HG02840 (cell line): ENCODE data around the gene SERPING1.
"Not testable (repeated sequence)": the region's sequence is repeated elsewhere in the genome, so short reads cannot be mapped to it uniquely, and the experiment has no call there.

Experiments used
- ATAC-seq: cut with Tn5 transposase; IDR thresholded peaks from one replicate; pipeline ENCODE4 v1.9.1; 2021; ENCODE audit warnings: mild to moderate bottlenecking, moderate library complexity, moderate number of reproducible peaks; ENCODE audit not compliant: unreplicated experiment, low FRiP score

The SERPING1 gene

DNA sequence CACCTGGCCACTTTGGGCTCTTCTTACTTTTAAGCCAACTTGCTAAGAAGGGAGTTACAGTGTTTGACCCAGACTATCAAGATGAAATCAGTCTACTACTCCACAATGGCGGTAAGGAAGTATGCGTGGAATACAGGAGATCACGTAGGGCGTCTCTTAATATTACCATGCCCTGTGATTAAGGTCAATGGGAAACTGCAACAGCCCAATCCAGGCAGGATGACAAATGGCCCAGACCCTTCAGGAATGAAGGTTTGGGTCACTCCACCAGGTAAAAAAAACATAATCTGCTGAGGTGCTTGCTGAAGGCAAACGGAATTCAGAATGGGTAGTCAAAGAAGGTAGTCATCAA, 53.2 kb downstream of the SERPING1 start:
- no peak for ATAC-seq

DNA sequence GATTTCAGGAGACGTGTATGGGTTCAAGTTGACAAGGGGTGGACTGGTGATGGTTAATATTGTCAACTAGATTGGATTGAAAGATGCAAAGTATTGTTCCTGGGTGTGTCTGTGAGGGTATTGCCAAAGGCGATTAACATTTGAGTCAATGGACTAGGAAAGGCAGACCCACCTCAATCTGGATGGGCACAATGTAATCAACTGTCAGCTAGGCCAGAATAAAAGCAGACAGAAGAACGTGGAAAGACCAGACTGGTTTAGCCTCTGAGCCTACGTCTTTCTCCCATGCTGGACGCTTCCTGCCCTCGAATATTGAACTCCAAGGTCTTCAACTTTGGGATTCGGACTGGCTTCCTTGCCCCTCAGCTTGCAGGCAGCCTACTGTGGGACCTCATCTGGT, 53.9 kb downstream of the SERPING1 start:
- no peak for ATAC-seq

DNA sequence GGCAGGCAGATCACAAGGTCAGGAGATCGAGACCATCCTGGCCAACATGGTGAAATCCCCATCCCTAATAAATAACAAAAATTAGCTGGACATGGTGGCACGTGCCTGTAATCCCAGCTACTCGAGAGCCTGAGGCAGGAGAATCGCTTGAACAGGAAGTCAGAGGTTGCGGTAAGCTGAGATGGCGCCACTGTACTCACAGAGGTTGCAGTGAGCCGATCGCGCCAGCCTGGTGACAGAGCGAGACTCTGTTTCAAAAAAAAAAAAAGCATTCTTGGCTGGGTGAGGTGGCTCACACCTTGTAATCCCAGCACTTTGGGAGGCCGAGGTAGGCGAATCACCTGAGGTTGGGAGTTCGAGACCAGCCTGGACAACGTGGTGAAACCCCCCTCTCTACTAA, 54.7 kb downstream of the SERPING1 start:
- not testable (repeated sequence) for ATAC-seq

DNA sequence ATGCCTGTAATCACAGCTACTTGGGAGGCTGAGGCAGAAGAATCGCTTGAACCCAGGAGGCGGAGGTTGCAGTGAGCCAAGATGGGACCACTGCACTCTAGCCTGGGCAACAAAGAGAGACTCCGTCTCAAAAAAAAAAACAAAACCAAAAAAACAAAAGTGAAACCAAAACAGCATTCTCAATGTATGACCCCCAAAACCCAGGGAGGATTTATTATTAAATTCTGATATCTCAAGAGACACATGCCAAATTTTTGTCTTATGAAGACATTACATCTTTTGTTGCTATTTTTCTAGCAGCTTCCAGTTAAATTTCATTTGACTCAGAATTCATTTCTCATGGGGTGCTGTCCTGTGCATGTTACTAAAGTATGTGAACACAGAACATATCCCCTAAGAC, 55.2 kb downstream of the SERPING1 start:
- no peak for ATAC-seq

DNA sequence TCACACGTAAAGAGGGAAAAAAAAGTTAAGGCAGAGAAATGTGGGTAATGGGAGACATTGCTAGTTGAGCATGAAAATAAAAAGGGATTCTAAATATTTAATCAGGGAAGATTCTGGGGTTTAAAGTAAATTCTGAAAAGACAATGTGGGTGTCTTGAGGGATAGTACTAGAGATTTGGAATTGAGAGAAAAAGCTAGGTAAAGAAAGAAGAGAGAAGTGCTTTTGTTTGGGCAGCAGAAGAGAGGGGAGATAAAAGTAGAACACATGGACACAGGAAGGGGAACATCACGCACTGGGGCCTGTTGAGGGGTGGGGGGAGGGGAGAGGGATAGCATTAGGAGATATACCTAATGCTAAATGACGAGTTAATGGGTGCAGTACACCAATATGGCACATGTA, 55.7 kb downstream of the SERPING1 start:
- no peak for ATAC-seq

DNA sequence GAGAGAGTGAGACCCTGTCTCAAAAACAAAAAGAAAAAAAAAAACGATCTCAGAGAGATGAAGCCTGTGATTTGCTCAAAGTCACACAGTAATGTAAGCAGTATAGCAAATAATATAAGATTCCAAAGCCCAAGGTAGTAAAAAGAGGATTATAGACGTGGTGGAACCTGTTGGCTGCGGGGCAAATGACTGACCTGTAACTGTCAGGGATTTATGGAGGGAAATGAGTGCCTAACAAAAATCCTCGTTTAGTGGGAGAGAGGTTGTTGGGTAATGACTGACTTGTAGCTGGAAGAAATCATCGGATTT, 59.4 kb downstream of the SERPING1 start:
- no peak for ATAC-seq

DNA sequence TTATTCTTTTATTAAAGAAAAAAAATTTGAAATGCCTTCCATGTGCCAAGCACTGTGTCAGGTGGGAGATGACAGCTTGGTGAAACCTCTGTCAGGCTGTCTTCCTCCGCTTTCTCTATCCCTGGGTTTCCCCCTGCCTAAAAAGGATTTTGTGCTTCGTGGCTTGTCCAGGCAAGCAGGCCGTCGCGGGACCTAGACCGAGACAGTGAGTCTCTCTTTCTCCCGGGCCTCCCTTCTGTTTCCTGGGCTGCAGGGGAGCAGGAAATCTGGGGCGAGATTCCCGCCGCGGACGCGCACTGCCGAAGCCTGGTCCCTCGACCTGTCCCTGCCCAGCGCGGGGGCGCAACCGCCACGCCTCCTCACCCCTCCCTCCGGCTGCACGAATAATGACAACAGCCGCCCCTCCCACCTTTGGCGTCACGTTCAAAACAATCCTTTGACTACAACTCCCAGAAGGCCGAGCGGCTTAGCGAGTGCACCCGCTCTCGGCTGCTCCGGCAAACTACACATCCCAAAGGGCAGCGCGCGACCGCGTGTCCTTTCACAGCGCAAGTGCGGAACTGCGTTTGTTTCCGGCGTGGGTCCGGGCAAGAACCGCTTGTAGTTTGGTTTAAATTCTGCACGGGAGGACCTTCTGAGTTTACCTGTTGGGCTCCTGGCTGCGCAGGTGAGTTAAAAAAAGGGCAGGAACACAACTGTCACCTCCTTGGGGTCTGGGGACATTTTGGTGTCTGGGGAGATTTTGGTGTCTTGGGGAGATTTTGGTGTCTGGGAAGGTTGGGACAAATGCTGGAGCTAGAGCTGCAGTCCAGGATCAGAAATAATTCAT, 59.9 kb downstream of the SERPING1 start, which contains the start of gene CLP1:
CLP1 (plus strand) TSS at position 569 of the 829 bp plus-strand sequence. CDS start 1,715 bp downstream, outside the sequence.
- ATAC-seq = peak; percentile 99

DNA sequence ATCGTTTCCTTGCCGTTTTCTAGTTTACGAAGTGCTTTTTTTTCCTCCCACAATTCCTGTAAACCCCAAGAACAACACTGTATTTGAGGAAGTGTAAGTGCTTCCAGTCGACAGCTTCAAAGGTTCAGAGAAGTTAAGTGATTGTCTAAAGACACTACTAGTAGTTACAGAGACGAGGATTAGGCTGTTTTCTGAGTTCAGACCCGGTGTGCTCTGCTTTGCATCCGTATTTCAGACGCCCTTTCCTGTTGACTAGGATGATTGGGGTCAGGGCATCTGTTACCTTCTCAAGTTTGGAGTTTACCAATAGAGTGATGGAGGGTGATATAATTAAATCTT, 60.5 kb downstream of the SERPING1 start:
- ATAC-seq = no peak

DNA sequence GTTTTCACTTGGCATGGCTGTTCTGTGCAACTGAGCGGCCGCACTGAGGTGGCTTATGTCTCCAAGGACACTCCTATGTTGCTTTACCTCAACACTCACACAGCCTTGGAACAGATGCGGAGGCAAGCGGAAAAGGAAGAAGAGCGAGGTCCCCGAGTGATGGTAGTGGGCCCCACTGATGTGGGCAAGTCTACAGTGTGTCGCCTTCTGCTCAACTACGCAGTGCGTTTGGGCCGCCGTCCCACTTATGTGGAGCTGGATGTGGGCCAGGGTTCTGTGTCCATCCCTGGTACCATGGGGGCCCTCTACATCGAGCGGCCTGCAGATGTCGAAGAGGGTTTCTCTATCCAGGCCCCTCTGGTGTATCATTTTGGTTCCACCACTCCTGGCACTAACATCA, 62.2 kb downstream of the SERPING1 start:
- no peak for ATAC-seq

DNA sequence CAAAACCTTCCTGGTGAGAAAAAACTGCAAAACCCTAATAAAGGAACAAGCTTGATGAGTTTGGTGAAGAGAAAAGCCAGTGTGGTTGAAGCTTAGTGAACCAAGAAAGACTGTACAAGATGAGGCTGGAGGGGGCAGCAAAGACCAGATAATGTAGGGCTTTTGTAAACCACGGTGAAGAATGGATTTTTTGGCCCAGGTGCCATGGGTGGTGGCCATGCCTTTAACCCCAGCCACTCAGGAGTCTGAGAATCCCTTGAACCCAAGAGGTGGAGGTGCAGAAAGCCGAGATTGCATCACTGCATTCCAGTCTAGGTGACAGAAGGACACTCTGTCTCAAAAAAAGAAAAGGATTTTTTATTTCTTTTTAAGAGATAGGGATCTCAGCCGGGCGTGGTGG, 65.4 kb downstream of the SERPING1 start:
- no peak for ATAC-seq

DNA sequence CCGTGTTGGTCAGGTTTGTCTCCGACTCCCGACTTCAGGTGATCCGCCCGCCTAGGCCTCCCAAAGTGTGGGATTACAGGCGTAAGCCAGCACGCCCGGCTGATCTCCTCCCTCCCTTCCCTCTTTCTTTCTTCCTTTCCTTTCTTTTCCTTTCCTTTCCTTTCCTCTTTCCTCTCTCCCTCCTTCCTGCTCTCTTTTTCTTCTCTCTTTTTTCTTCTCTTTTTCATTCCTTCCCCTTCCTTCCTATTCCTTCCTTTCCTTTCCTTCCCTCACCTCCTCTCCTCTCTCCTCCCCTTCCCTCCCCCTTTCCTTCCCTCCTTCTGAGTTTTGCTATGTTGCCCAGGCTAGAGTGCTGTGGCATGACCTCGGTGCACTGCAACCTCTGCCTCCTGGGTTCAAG, 66.5 kb downstream of the SERPING1 start:
- no peak for ATAC-seq
